Body of pancreas (tissue), 4 donors: Measurements from ENCODE around the gene ABCC3. TPM values are rescaled to one million over a fixed set of nuclear protein-coding genes. Genes with fewer than 3 reads are reported as not detected.

Source experiments
- ATAC-seq: fragments of 150-250 bp; one replicate; pipeline ENCODE4 v1.9.1; 2016
- DNase-seq, 4 donors: peaks; one replicate each; pipeline ENCODE4 v3.0.0-alpha.2; 2019
- H3K27ac ChIP-seq, 4 donors: fragments of 200-600 bp; sonication (generic); 1 replicate in 3 of 4; 2 replicates in 1 of 4; pipeline versions ENCODE4 v1.5.1 to v1.6.1; 2016 to 2019; ENCODE audit warnings: mild to moderate bottlenecking in 1 of 4, mixed read lengths in 1 of 4, moderate library complexity in 1 of 4
- H3K27me3 ChIP-seq, 2 donors: fragments of 200-600 bp; sonication (generic); one replicate each; pipeline ENCODE4 v1.6.0; 2016; ENCODE audit warnings: mild to moderate bottlenecking in 1 of 2
- H3K36me3 ChIP-seq, 2 donors: fragments of 200-600 bp; sonication (generic); replicated peaks in 1 of 2; 2 replicates each; pipeline ENCODE4 v1.5.1; 2016; ENCODE audit warnings: low read depth in 2 of 2; ENCODE audit not compliant: insufficient read depth in 1 of 2
- H3K4me1 ChIP-seq: fragments of 200-600 bp; sonication (generic); one replicate; pipeline ENCODE4 v1.6.0; 2016
- H3K4me3 ChIP-seq, 2 donors: fragments of 200-600 bp; sonication (generic); 1 replicate in 1 of 2; 2 replicates in 1 of 2; pipeline ENCODE4 v1.5.1; 2016 to 2019
- H3K9me3 ChIP-seq, 3 donors: fragments of 200-600 bp; sonication (generic); 1 replicate in 2 of 3; 2 replicates in 1 of 3; pipeline ENCODE4 v1.5.1; 2016
- CTCF ChIP-seq, 7 experiments: fragments of 450-650 bp in 4 of 7; fragments of 200-600 bp in 3 of 7; sonication (generic) in 3 of 7; IDR thresholded peaks; one replicate each; pipeline ENCODE4 v1.5.1; 2016 to 2019; ENCODE audit warnings: antibody characterized with exemption in 7 of 7
- POLR2A ChIP-seq, 3 donors: fragments of 450-650 bp; IDR thresholded peaks; one replicate each; pipeline ENCODE4 v1.6.1; 2016; ENCODE audit warnings: antibody characterized with exemption in 3 of 3, mild to moderate bottlenecking in 2 of 3
- WGBS, 2 donors: methylation state at CpG; one replicate each; pipeline ENCODE4 v1.1.5; 2017; 5-methylcytosine and 5-hydroxymethylcytosine counted together
- intact Hi-C: fragments of 100-400 bp; cut with DNase I; formaldehyde crosslinking; loops from one replicate; pipeline ENCODE4 v1.15.1; 2023
- total RNA-seq, 2 donors: library from RNA; depleted of rRNA; stranded (reverse); fragments of >200 nt; gene quantifications; one replicate each; pipeline ENCODE4 v1.1.0, GENCODE V29; 2016

Gene ABCC3
- total RNA-seq, 2 donors from 2014 or later, result 130 to 163 TPM

GRCh38 chr17:50590946-50591737 is 43.5 kb upstream of the ABCC3 start:
- WGBS, 2 donors, result 89 to 93% methylated on average over 8 to 24 of the region's 24 CpGs
- DNase-seq, result no peak
- Histone ChIP-seq H3K27me3 (no peaks in the 10 kb centered on the region), H3K36me3 (no peaks in the 10 kb centered on the region), H3K27ac (no peak overlapping the region), H3K4me1 (peaks cover 28% of the 10 kb centered on the region), H3K4me3 (no peak overlapping the region), H3K9me3 (no peaks in the 10 kb centered on the region)
- no peak for ATAC-seq
- TF ChIP-seq CTCF (IDR thresholded peaks at IDR 0.05) (no peak), POLR2A (IDR thresholded peaks at IDR 0.05) (no peak)
- intact Hi-C loops, result no loop called here

GRCh38 chr17:50593321-50593720 is 41.4 kb upstream of the ABCC3 start:
- peaks cover 27% of the 10 kb centered on the region for H3K4me1 ChIP-seq
- peak; percentile 85 for ATAC-seq
- 12 to 38% methylated on average over 5 to 9 of the region's 10 CpGs for WGBS, 2 donors
- no peaks in the 10 kb centered on the region for H3K9me3 ChIP-seq
- H3K27ac ChIP-seq, result no peak overlapping the region
- no peaks in the 10 kb centered on the region for H3K27me3 ChIP-seq
- no peak overlapping the region for H3K4me3 ChIP-seq
- DNase-seq, result peak; percentile 80 to 94 (median 92)
- TF ChIP-seq POLR2A (IDR thresholded peaks at IDR 0.05), result no peak
- no peak for TF ChIP-seq CTCF (IDR thresholded peaks at IDR 0.05)
- H3K36me3 ChIP-seq, result no peaks in the 10 kb centered on the region
- intact Hi-C loops, result no loop called here

- no peaks in the 10 kb centered on the region for H3K36me3 ChIP-seq
Measured at GRCh38 chr17:50594128-50594823, 40.4 kb upstream of the ABCC3 start.

GRCh38 chr17:50594892-50595291 is 39.8 kb upstream of the ABCC3 start:
- H3K4me1 ChIP-seq, result peaks cover 11% of the 10 kb centered on the region
- ATAC-seq, result no peak
- H3K4me3 ChIP-seq, result no peak overlapping the region
- intact Hi-C loops, result no loop called here
- no peak for DNase-seq
- TF ChIP-seq POLR2A (IDR thresholded peaks at IDR 0.05) (no peak), CTCF (IDR thresholded peaks at IDR 0.05) (no peak)
- H3K9me3 ChIP-seq, result no peaks in the 10 kb centered on the region
- no peak overlapping the region for H3K27ac ChIP-seq
- no peaks in the 10 kb centered on the region for H3K27me3 ChIP-seq
- H3K36me3 ChIP-seq, result no peaks in the 10 kb centered on the region
- 85 to 92% methylated on average over 21 of the region's 21 CpGs for WGBS, 2 donors

More at GRCh38 chr17:50594128-50594823, 40.4 kb upstream of the ABCC3 start:
- no peak for ATAC-seq
- Histone ChIP-seq H3K4me3 (no peak overlapping the region), H3K9me3 (no peaks in the 10 kb centered on the region), H3K4me1 (peaks cover 17% of the 10 kb centered on the region), H3K27me3 (no peaks in the 10 kb centered on the region), H3K27ac (no peak overlapping the region)
- intact Hi-C loops, result no loop called here
- TF ChIP-seq CTCF (IDR thresholded peaks at IDR 0.05) (no peak), POLR2A (IDR thresholded peaks at IDR 0.05) (no peak)
- WGBS, 2 donors, result 78 to 86% methylated on average over 10 to 11 of the region's 11 CpGs
- no peak for DNase-seq
